Endothelial cell of umbilical vein (primary cell): ENCODE data around the gene NT5M. TPM values are rescaled to one million over a fixed set of nuclear protein-coding genes. Genes with fewer than 3 reads are reported as not detected.

ENCODE experiments used
- BruUV-seq: library from RNA; stranded (reverse); fragments of 400-500 nt; replicated peaks from 2 replicates; lab custom pipeline; 2021; lab: Mats Ljungman, UMichigan
- CTCF ChIA-PET: fragments of 300-600, 350-600 bp; sonication (Branson Sonifier 250); formaldehyde crosslinking; loops from one replicate; lab custom pipeline; 2021; ENCODE audit warnings: antibody characterized with exemption, inconsistent platforms; lab: Charles Lee
- POLR2A ChIA-PET: fragments of 300-600, 350-600 bp; sonication (Branson Sonifier 250); formaldehyde crosslinking; loops from one replicate; lab custom pipeline; 2021; ENCODE audit warnings: antibody characterized with exemption, inconsistent platforms; lab: Charles Lee
- DNase-seq: peaks from one replicate; pipeline ENCODE4 v3.0.0-alpha.2; 2011; ENCODE audit warnings: low read depth, low spot score
- FAIRE-seq: peaks from 2 replicates; lab custom pipeline; 2011; peaks lifted over from hg19 to GRCh38; lab: Jason Lieb, UNC
- H2AFZ ChIP-seq: 2 replicates; pipeline ENCODE4 v1.6.0; 2012; ENCODE audit warnings: low read depth, low read length, control low read depth, inconsistent platforms
- H3K27ac ChIP-seq: 2 replicates; pipeline ENCODE4 v1.5.1; 2011; ENCODE audit warnings: low read depth, mild to moderate bottlenecking, control low read depth, low read length, moderate library complexity; ENCODE audit not compliant: insufficient read depth
- H3K27me3 ChIP-seq, 2 experiments: 2 replicates each; pipeline versions ENCODE4 v1.6.0 to v1.6.1; 2011; ENCODE audit warnings: low read length in 2 of 2, mixed read lengths in 1 of 2; ENCODE audit not compliant: control insufficient read depth in 2 of 2, insufficient read depth in 2 of 2
- H3K36me3 ChIP-seq, 2 experiments: 2 replicates in 1 of 2; 3 replicates in 1 of 2; pipeline ENCODE4 v1.5.1; 2011; ENCODE audit warnings: low read length in 2 of 2, mild to moderate bottlenecking in 1 of 2, moderate library complexity in 1 of 2; ENCODE audit not compliant: control insufficient read depth in 2 of 2, insufficient read depth in 2 of 2; ENCODE audit errors: extremely low read depth in 1 of 2
- H3K4me1 ChIP-seq: 3 replicates; pipeline ENCODE4 v1.5.1; 2011; ENCODE audit warnings: mild to moderate bottlenecking, low read length; ENCODE audit not compliant: control insufficient read depth, insufficient read depth; ENCODE audit errors: extremely low read depth
- H3K4me2 ChIP-seq: 2 replicates; pipeline ENCODE4 v1.6.1; 2011; ENCODE audit warnings: low read length, control low read depth, mixed read lengths; ENCODE audit not compliant: insufficient read depth
- H3K4me3 ChIP-seq, 3 experiments: fragments of 200-600 bp in 1 of 3; sonication (generic), shearing (Covaris generic) in 1 of 3; replicated peaks in 1 of 3; 2 replicates each; pipeline ENCODE4 v1.5.1; 2011 to 2016; ENCODE audit warnings: control low read depth in 3 of 3, low read length in 3 of 3, mild to moderate bottlenecking in 2 of 3, inconsistent platforms in 1 of 3, low read depth in 1 of 3, moderate library complexity in 1 of 3; ENCODE audit not compliant: insufficient read depth in 1 of 3
- H3K79me2 ChIP-seq: 2 replicates; pipeline ENCODE4 v1.6.0; 2012; ENCODE audit warnings: low read length, inconsistent platforms; ENCODE audit not compliant: control insufficient read depth, insufficient read depth
- H3K9ac ChIP-seq: replicated peaks from 2 replicates; pipeline ENCODE3; 2011; ENCODE audit warnings: low read length, control low read depth; ENCODE audit not compliant: insufficient read depth; ENCODE audit errors: extremely low read depth
- H3K9me1 ChIP-seq: replicated peaks from 3 replicates; pipeline ENCODE4 v1.6.0; 2011; ENCODE audit warnings: mild to moderate bottlenecking, low read length; ENCODE audit not compliant: control insufficient read depth, insufficient read depth; ENCODE audit errors: extremely low read depth
- H3K9me3 ChIP-seq: replicated peaks from 2 replicates; pipeline ENCODE4 v1.5.1; 2012; ENCODE audit warnings: low read length, inconsistent platforms; ENCODE audit not compliant: control insufficient read depth, insufficient read depth
- H4K20me1 ChIP-seq: replicated peaks from 2 replicates; pipeline ENCODE3; 2011; ENCODE audit warnings: mild to moderate bottlenecking, low read length; ENCODE audit not compliant: control insufficient read depth, insufficient read depth; ENCODE audit errors: extremely low read depth
- CTCF ChIP-seq, 2 donors: IDR thresholded peaks; 1 replicate in 1 of 2; 2 replicates in 1 of 2; pipeline ENCODE4 v1.5.1; 2011; ENCODE audit warnings: low read length in 2 of 2, mild to moderate bottlenecking in 2 of 2, moderate library complexity in 2 of 2, control low read depth in 1 of 2, inconsistent platforms in 1 of 2, low read depth in 1 of 2; ENCODE audit not compliant: insufficient read depth in 1 of 2; ENCODE audit errors: extremely low read depth in 1 of 2
- EZH2 ChIP-seq: IDR thresholded peaks from 2 replicates; pipeline ENCODE4 v1.6.1; 2012; ENCODE audit warnings: borderline replicate concordance, low read depth, mild to moderate bottlenecking, moderate library complexity, low read length, inconsistent platforms; ENCODE audit not compliant: severe bottlenecking
- FOS ChIP-seq: IDR thresholded peaks from 2 replicates; pipeline ENCODE4 v1.6.1; 2011; ENCODE audit warnings: mild to moderate bottlenecking, low read length, moderate library complexity, borderline replicate concordance; ENCODE audit not compliant: insufficient read depth
- GATA2 ChIP-seq: IDR thresholded peaks from 2 replicates; pipeline ENCODE4 v1.7.0; 2011; ENCODE audit warnings: low read depth, mild to moderate bottlenecking, moderate library complexity, mixed read lengths, low read length; ENCODE audit not compliant: insufficient read length, insufficient read depth
- JUN ChIP-seq: IDR thresholded peaks from 2 replicates; pipeline ENCODE4 v1.6.1; 2011; ENCODE audit warnings: borderline replicate concordance, low read depth; ENCODE audit not compliant: insufficient read length, insufficient read depth
- MAX ChIP-seq: IDR thresholded peaks from 2 replicates; pipeline ENCODE4 v1.6.1; 2011; ENCODE audit not compliant: insufficient read depth, insufficient read length
- MYC ChIP-seq: IDR thresholded peaks from one replicate; pipeline ENCODE4 v1.6.1; 2011; ENCODE audit warnings: mild to moderate bottlenecking, low read depth, low read length
- POLR2A ChIP-seq: IDR thresholded peaks from 2 replicates; pipeline ENCODE4 v1.6.1; 2012; ENCODE audit warnings: low read depth, mild to moderate bottlenecking, control low read depth, low read length
- POLR2AphosphoS5 ChIP-seq: IDR thresholded peaks from 2 replicates; pipeline ENCODE4 v1.6.1; 2012; ENCODE audit warnings: low read depth, mild to moderate bottlenecking, control low read depth, low read length, moderate library complexity; ENCODE audit not compliant: insufficient read depth
- dilution Hi-C: fragments of 300-500 bp; cut with MboI; formaldehyde crosslinking; loops from one replicate; pipeline ENCODE4 v1.15.0; 2019; ENCODE audit warnings: low sequenced_read_pairs; ENCODE audit not compliant: extremely low pct_ligation_motif_present
- intact Hi-C: fragments of 100-400 bp; cut with micrococcal nuclease; formaldehyde crosslinking; loops from one replicate; pipeline ENCODE4 v1.10.0; 2022
- polyA plus RNA-seq, 4 experiments: library from polyadenylated mRNA; depleted of rRNA in 3 of 4; stranded (reverse) in 3 of 4; unstranded in 1 of 4; fragments of >200 nt; gene quantifications; 2 replicates each; pipeline versions ENCODE4 v1.2.1 to v1.2.3, GENCODE V29; 2011 to 2012; ENCODE audit warnings: missing spikeins in 1 of 4
- total RNA-seq: library from RNA; stranded (reverse); gene quantifications from 2 replicates; pipeline ENCODE4 v1.2.3, GENCODE V29; 2021

NT5M gene
- total and polyA plus RNA-seq, 2 donors (not counting 3 experiments of a cell fraction or from before 2014, with no cell fraction given), result 0.91 to 3.0 TPM

GRCh38 chr17:17367931-17368330 lies 64.8 kb downstream of the NT5M start:
- H4K20me1 ChIP-seq, result no peaks in the 10 kb centered on the region
- peaks cover 0 to 11% of the 10 kb centered on the region in 2 experiments for H3K27me3 ChIP-seq
- no peaks in the 10 kb centered on the region for H3K79me2 ChIP-seq
- dilution Hi-C loops (no loop called here), intact Hi-C loops (no loop called here)
- H3K27ac ChIP-seq, result no peak overlapping the region
- no peak overlapping the region for H3K4me3 ChIP-seq
- FAIRE-seq, result no peak
- POLR2A ChIA-PET, result interaction anchor here (0.5 kb wide), 1 partner anchor 129 kb away, joined by 4 read pairs; the partner anchor contains the start of gene RASD1
- BruUV-seq, result no TSS peak
- H3K9ac ChIP-seq, result no peak overlapping the region
- no peaks in the 10 kb centered on the region for H3K4me1 ChIP-seq
- H3K9me3 ChIP-seq, result no peaks in the 10 kb centered on the region
- no peak for TF ChIP-seq MYC
- TF ChIP-seq POLR2A, result no peak
- no peak for TF ChIP-seq CTCF (IDR thresholded peaks at IDR 0.05; ENCODE audit: extremely low read depth in 1 of 2, insufficient read depth in 1 of 2, low read depth in 1 of 2, low read length in 2 of 2)
- TF ChIP-seq POLR2AphosphoS5, result no peak
- TF ChIP-seq JUN, result no peak
- no peak for TF ChIP-seq FOS
- no peak for TF ChIP-seq EZH2
- TF ChIP-seq GATA2, result no peak
- no peak for TF ChIP-seq MAX
- no peaks in the 10 kb centered on the region for H3K36me3 ChIP-seq
- no peak overlapping the region for H2AFZ ChIP-seq
- CTCF ChIA-PET, result interaction anchor here (1.6 to 1.9 kb wide), 2 partner anchors 68 to 200 kb away, joined by 4 read pairs; no protein-coding TSS in a partner anchor
- no peak overlapping the region for H3K4me2 ChIP-seq
- no peaks in the 10 kb centered on the region for H3K9me1 ChIP-seq
- no peak for DNase-seq
